CD1c-positive myeloid dendritic cell (primary cell): Measurements from ENCODE around the gene NT5C3B.
"Not testable (repeated sequence)": the region's sequence is repeated elsewhere in the genome, so short reads cannot be mapped to it uniquely, and the experiment has no call there.

Experiments
- DNase-seq: peaks from one replicate; pipeline ENCODE4 v3.0.0-alpha.2; 2016; ENCODE audit errors: extremely low spot score

The NT5C3B gene

GRCh38 chr17:41839448-41839847 is 3.4 kb upstream of the NT5C3B start:
- not testable (repeated sequence) for DNase-seq

- DNase-seq: no peak
These were observed 1.9 kb upstream of the NT5C3B start, which contains the start of gene KLHL10 for GRCh38 chr17:41837761-41838538. Gene KLHL10 (plus strand): TSS chr17:41837825. CDS start chr17:41837933, 108 bp downstream.

GRCh38 chr17:41836550-41837196 is 641 bp upstream of the NT5C3B start:
- no peak for DNase-seq

GRCh38 chr17:41835214-41835799 is 725 bp downstream of the NT5C3B start:
- peak; percentile 36 for DNase-seq

- not testable (repeated sequence) for DNase-seq
These were observed 6.1 kb downstream of the NT5C3B start for GRCh38 chr17:41829961-41830360.

- no peak for DNase-seq
These were observed 10.7 kb downstream of the NT5C3B start for GRCh38 chr17:41825175-41825845.

GRCh38 chr17:41824086-41824485 is 11.9 kb downstream of the NT5C3B start:
- DNase-seq: no peak

- DNase-seq: no peak
These were observed 12.5 kb downstream of the NT5C3B start for GRCh38 chr17:41823580-41823979.

- no peak for DNase-seq
These were observed 12.9 kb downstream of the NT5C3B start for GRCh38 chr17:41823141-41823524.

GRCh38 chr17:41822216-41823140 is 13.6 kb downstream of the NT5C3B start:
- no peak for DNase-seq

GRCh38 chr17:41821776-41822175 is 14.3 kb downstream of the NT5C3B start:
- DNase-seq: no peak

GRCh38 chr17:41818024-41818423 is 18.0 kb downstream of the NT5C3B start:
- no peak for DNase-seq

- DNase-seq: no peak
These were observed 19.3 kb downstream of the NT5C3B start for GRCh38 chr17:41816637-41817320.

- DNase-seq: no peak
These were observed 21.8 kb downstream of the NT5C3B start for GRCh38 chr17:41814195-41814594.

- no peak for DNase-seq
These were observed 22.3 kb downstream of the NT5C3B start for GRCh38 chr17:41813699-41814124.

- no peak for DNase-seq
These were observed 22.8 kb downstream of the NT5C3B start for GRCh38 chr17:41813152-41813680.

GRCh38 chr17:41812381-41813151 is 23.5 kb downstream of the NT5C3B start, which contains the start of gene FKBP10:
Gene FKBP10 (plus strand): TSS chr17:41813004. CDS start chr17:41813035, 31 bp downstream.
- DNase-seq: no peak

GRCh38 chr17:41811549-41812380 is 24.3 kb downstream of the NT5C3B start, which contains the start of gene P3H4:
Gene P3H4 (minus strand): TSS chr17:41811949. CDS start chr17:41811915, 34 bp downstream.
- peak; percentile 80 for DNase-seq
